Astrocyte of the cerebellum (primary cell): Measurements from ENCODE around the gene HECW1.

Source experiments
- DNase-seq: peaks from one replicate; pipeline ENCODE4 v3.0.0-alpha.2; 2011; ENCODE audit warnings: low read depth
- H3K4me3 ChIP-seq: 2 replicates; pipeline ENCODE4 v1.5.1; 2011; ENCODE audit warnings: mild to moderate bottlenecking, low read depth, low read length, moderate library complexity
- CTCF ChIP-seq: IDR thresholded peaks from 2 replicates; pipeline ENCODE4 v1.5.1; 2012; ENCODE audit warnings: low read length, low read depth, moderate library complexity, mild to moderate bottlenecking; ENCODE audit errors: missing control alignments
- in situ Hi-C: cut with HindIII; loops from 2 replicates; pipeline ENCODE4 v1.10.0; 2017; ENCODE audit warnings: low sequenced_read_pairs

Gene HECW1

GRCh38 chr7:43385309-43385680 is 272.8 kb downstream of the HECW1 start:
- H3K4me3 ChIP-seq: no peak overlapping the region
- DNase-seq: no peak
- in situ Hi-C loops: no loop called here
- TF ChIP-seq CTCF: no peak

- DNase-seq: no peak
- in situ Hi-C loops: no loop called here
- no peak for TF ChIP-seq CTCF
- H3K4me3 ChIP-seq: no peak overlapping the region
Observed at GRCh38 chr7:43385856-43386255, 273.4 kb downstream of the HECW1 start.

GRCh38 chr7:43387932-43388331 is 275.5 kb downstream of the HECW1 start:
- in situ Hi-C loops: no loop called here
- no peak overlapping the region for H3K4me3 ChIP-seq
- no peak for DNase-seq
- no peak for TF ChIP-seq CTCF

- in situ Hi-C loops: no loop called here
- DNase-seq: no peak
- no peak for TF ChIP-seq CTCF
- no peak overlapping the region for H3K4me3 ChIP-seq
Observed at GRCh38 chr7:43390576-43390975, 278.1 kb downstream of the HECW1 start.

- in situ Hi-C loops: no loop called here
- no peak for DNase-seq
- H3K4me3 ChIP-seq: no peak overlapping the region
- no peak for TF ChIP-seq CTCF
Observed at GRCh38 chr7:43391518-43391917, 279.1 kb downstream of the HECW1 start.

GRCh38 chr7:43392638-43393330 is 280.3 kb downstream of the HECW1 start:
- no peak for DNase-seq
- in situ Hi-C loops: no loop called here

More at GRCh38 chr7:43392638-43393330, 280.3 kb downstream of the HECW1 start:
- no peak overlapping the region for H3K4me3 ChIP-seq
- TF ChIP-seq CTCF: no peak
